ENCODE results near the gene RPTOR. TPM values are rescaled to one million over a fixed set of nuclear protein-coding genes. Genes with fewer than 3 reads are reported as not detected.
"Not testable (repeated sequence)": the region's sequence is repeated elsewhere in the genome, so short reads cannot be mapped to it uniquely, and the experiment has no call there.

Gene RPTOR
- total RNA-seq, 6 donors from 2014 or later = 26.8 to 109 (median 36.8) TPM

DNA sequence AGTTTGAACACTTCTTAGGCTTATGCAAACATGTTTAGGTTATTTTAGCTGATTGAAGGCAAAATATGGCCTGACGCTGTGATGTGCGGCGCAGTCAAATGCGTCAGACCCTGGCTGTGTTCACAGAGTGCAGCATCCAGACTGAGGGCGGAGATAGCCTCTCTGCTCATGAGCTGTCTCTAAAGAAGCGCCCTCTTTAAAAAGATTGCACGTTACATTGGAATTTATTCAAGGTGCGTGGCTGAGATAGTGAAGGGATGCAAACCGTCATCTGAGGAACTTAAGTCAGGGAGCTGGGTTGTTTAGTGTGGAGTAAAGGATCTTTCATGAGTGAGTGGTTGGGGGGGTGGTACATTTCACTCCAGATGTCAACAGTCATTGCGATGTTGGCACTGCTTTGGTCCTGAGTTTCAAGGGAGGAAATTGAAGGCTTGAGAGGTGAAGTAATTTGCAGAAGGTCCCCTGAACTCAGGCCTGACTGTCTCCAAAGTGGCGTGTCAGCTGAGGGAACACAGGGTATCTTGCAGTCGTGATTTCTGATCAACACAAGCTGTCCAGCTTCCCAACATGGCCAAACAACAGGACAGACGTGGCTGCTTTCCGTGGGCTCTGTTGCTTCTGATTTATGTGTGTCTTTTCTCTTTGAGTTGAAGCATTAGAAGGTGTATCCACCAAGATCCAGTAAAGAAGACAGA is 33.4 kb downstream of the RPTOR start:
- Histone ChIP-seq H3K9me3 (no peaks in the 10 kb centered on the region), H3K27me3 (no peaks in the 10 kb centered on the region), H3K36me3 (no peaks in the 10 kb centered on the region), H3K4me1 (peaks cover 0 to 5% (median 0%) of the 10 kb centered on the region in 4 donors), H3K4me3 (no peak overlapping the region), H3K27ac (peak overlapping the region in 1 of 4 donors; percentile 30)
- no peak for DNase-seq
- 85 to 87% methylated on average over 14 of the region's 14 CpGs for WGBS, 2 donors
- peak in 1 of 4 donors; percentile 37 for TF ChIP-seq EP300 (IDR thresholded peaks at IDR 0.05)
- peak; percentile 44 to 64 for TF ChIP-seq POLR2AphosphoS5 (IDR thresholded peaks at IDR 0.05)
- no peak for TF ChIP-seq POLR2A (IDR thresholded peaks at IDR 0.05)
- no peak for TF ChIP-seq CTCF (IDR thresholded peaks at IDR 0.05)
- ATAC-seq (ENCODE audit: low FRiP score in 2 of 2) = peak in 1 of 2 donors; percentile 7

- not testable (repeated sequence) for H3K4me1 ChIP-seq; H3K9me3 ChIP-seq; DNase-seq; H3K27me3 ChIP-seq; H3K4me3 ChIP-seq; H3K36me3 ChIP-seq; ATAC-seq (ENCODE audit: low FRiP score in 2 of 2)
- peak overlapping the region in 1 of 4 donors; percentile 30 for H3K27ac ChIP-seq
- 91 to 93% methylated on average over 15 of the region's 15 CpGs for WGBS, 2 donors
Measured at GRCh38 chr17:80578668-80579388, 34.2 kb downstream of the RPTOR start.

- Histone ChIP-seq H3K9me3 (no peaks in the 10 kb centered on the region), H3K36me3 (no peaks in the 10 kb centered on the region), H3K27me3 (no peaks in the 10 kb centered on the region), H3K4me3 (no peak overlapping the region), H3K27ac (no peak overlapping the region), H3K4me1 (peaks cover 0 to 10% (median 4%) of the 10 kb centered on the region in 4 donors)
- ATAC-seq (ENCODE audit: low FRiP score in 2 of 2) (no peak), DNase-seq (no peak)
- 78 to 81% methylated on average over 6 of the region's 6 CpGs for WGBS, 2 donors
- TF ChIP-seq CTCF (IDR thresholded peaks at IDR 0.05) (no peak), POLR2A (IDR thresholded peaks at IDR 0.05) (no peak), EP300 (IDR thresholded peaks at IDR 0.05) (no peak), POLR2AphosphoS5 (IDR thresholded peaks at IDR 0.05) (no peak)
Measured at GRCh38 chr17:80582165-80582564, 37.5 kb downstream of the RPTOR start.

GRCh38 chr17:80584176-80584905 is 39.7 kb downstream of the RPTOR start:
- H3K27ac ChIP-seq = no peak overlapping the region
- peaks cover 0 to 10% (median 5%) of the 10 kb centered on the region in 4 donors for H3K4me1 ChIP-seq
- no peak for DNase-seq
- H3K27me3 ChIP-seq = no peaks in the 10 kb centered on the region
- no peak overlapping the region for H3K4me3 ChIP-seq
- ATAC-seq (ENCODE audit: low FRiP score in 2 of 2) = no peak
- H3K36me3 ChIP-seq = no peaks in the 10 kb centered on the region
- H3K9me3 ChIP-seq = no peaks in the 10 kb centered on the region
- WGBS, 2 donors = 81 to 85% methylated on average over 10 of the region's 10 CpGs
- TF ChIP-seq CTCF (IDR thresholded peaks at IDR 0.05) = no peak
- no peak for TF ChIP-seq POLR2AphosphoS5 (IDR thresholded peaks at IDR 0.05)
- TF ChIP-seq POLR2A (IDR thresholded peaks at IDR 0.05) = no peak
- TF ChIP-seq EP300 (IDR thresholded peaks at IDR 0.05) = no peak

Measured in upper lobe of left lung (tissue), 6 donors.